ENCODE measurements around the gene SNX9.

- TF ChIP-seq, protein P1, sequence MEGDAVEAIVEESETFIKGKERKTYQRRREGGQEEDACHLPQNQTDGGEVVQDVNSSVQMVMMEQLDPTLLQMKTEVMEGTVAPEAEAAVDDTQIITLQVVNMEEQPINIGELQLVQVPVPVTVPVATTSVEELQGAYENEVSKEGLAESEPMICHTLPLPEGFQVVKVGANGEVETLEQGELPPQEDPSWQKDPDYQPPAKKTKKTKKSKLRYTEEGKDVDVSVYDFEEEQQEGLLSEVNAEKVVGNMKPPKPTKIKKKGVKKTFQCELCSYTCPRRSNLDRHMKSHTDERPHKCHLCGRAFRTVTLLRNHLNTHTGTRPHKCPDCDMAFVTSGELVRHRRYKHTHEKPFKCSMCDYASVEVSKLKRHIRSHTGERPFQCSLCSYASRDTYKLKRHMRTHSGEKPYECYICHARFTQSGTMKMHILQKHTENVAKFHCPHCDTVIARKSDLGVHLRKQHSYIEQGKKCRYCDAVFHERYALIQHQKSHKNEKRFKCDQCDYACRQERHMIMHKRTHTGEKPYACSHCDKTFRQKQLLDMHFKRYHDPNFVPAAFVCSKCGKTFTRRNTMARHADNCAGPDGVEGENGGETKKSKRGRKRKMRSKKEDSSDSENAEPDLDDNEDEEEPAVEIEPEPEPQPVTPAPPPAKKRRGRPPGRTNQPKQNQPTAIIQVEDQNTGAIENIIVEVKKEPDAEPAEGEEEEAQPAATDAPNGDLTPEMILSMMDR (optimal IDR thresholded peaks at IDR 0.05 in 1 of 3, IDR thresholded peaks at IDR 0.05 in 1 of 3, conservative IDR thresholded peaks at IDR 0.05 in 1 of 3; ENCODE audit: extremely low read depth in 1 of 3, insufficient read depth in 2 of 3, low read length in 3 of 3) = no peak
- TF ChIP-seq EZH2 (IDR thresholded peaks at IDR 0.05; ENCODE audit: low read length) = no peak
These were observed 36.8 kb upstream of the SNX9 start for GRCh38 chr6:157786221-157786620.
